HepG2 (cell line): ENCODE data around the gene SPACDR. TPM values are rescaled to one million over a fixed set of nuclear protein-coding genes. Genes with fewer than 3 reads are reported as not detected.

ENCODE experiments used
- CHD4 ChIP-seq: fragments of 200-600 bp; sonication (generic); IDR thresholded peaks from 2 replicates; pipeline ENCODE4 v1.7.0; 2017; ENCODE audit warnings: mild to moderate bottlenecking, low read length, borderline replicate concordance
- FIP1L1 ChIP-seq: fragments of 200-400 bp; formaldehyde crosslinking; IDR thresholded peaks from 2 replicates; pipeline ENCODE4 v1.6.1; 2018; ENCODE audit warnings: low read depth, mild to moderate bottlenecking, low read length, moderate library complexity, borderline replicate concordance; ENCODE audit not compliant: insufficient read depth
- KAT8 ChIP-seq: IDR thresholded peaks from 2 replicates; pipeline ENCODE4 v1.6.1; 2016; ENCODE audit warnings: missing genetic modification reagents, missing compliant biosample characterization
- NCOA1 ChIP-seq: sonication (generic); formaldehyde crosslinking; IDR thresholded peaks from 2 replicates; pipeline ENCODE4 v1.9.0; 2021; ENCODE audit warnings: missing genetic modification reagents
- NFE2 ChIP-seq: sonication (generic); formaldehyde crosslinking; IDR thresholded peaks from 2 replicates; pipeline ENCODE4 v1.4.0; 2020; ENCODE audit warnings: missing genetic modification reagents
- PRMT3 ChIP-seq: sonication (generic); formaldehyde crosslinking; IDR thresholded peaks from 2 replicates; pipeline ENCODE4 v1.8.1; 2022; ENCODE audit warnings: low read depth, mild to moderate bottlenecking, moderate library complexity, missing genetic modification reagents, borderline replicate concordance
- ZNF543 ChIP-seq: sonication (generic); formaldehyde crosslinking; IDR thresholded peaks from 2 replicates; pipeline ENCODE4 v1.4.0; 2020; ENCODE audit warnings: mild to moderate bottlenecking, missing genetic modification reagents
- ZNF619 ChIP-seq: sonication (generic); formaldehyde crosslinking; IDR thresholded peaks from 2 replicates; pipeline ENCODE4 v1.4.0; 2020; ENCODE audit warnings: mild to moderate bottlenecking, missing genetic modification reagents
- ZNF7 ChIP-seq: IDR thresholded peaks from 2 replicates; pipeline ENCODE4 v1.6.1; 2016; ENCODE audit warnings: missing biosample characterization, missing genetic modification reagents
- ZNF737 ChIP-seq: sonication (generic); formaldehyde crosslinking; IDR thresholded peaks from 2 replicates; pipeline ENCODE4 v1.5.0; 2020; ENCODE audit warnings: missing genetic modification reagents, mild to moderate bottlenecking, borderline replicate concordance
- ZNF761 ChIP-seq: sonication (generic); formaldehyde crosslinking; conservative IDR thresholded peaks from 2 replicates; pipeline ENCODE4 v1.4.0; 2020; ENCODE audit warnings: mild to moderate bottlenecking, missing genetic modification reagents
- ZNF782 ChIP-seq: sonication (generic); formaldehyde crosslinking; IDR thresholded peaks from 2 replicates; pipeline ENCODE4 v1.4.0; 2020; ENCODE audit warnings: missing genetic modification reagents, mild to moderate bottlenecking, borderline replicate concordance
- polyA plus RNA-seq, 8 experiments: library from polyadenylated mRNA; depleted of rRNA in 3 of 8; stranded (reverse) in 7 of 8; unstranded in 1 of 8; fragments of >200 nt; fragmentation: Illumina TruSeq in 4 of 8; extraction: Trizol in 4 of 8; gene quantifications; 2 replicates each; pipeline versions ENCODE4 v1.2.1 to v1.2.3, GENCODE V29; 2011 to 2016; ENCODE audit warnings: low read depth in 4 of 8, missing spikeins in 1 of 8, mixed read lengths in 1 of 8; ENCODE audit not compliant: insufficient read depth in 1 of 8
- total RNA-seq, 5 experiments: library from RNA; depleted of rRNA; stranded (reverse); fragments of >200 nt; fragmentation: Illumina TruSeq; extraction: Trizol; gene quantifications; 2 replicates each; pipeline ENCODE4 v1.2.3, GENCODE V29; 2016; ENCODE audit warnings: low read depth in 1 of 5
- TF ChIP-seq, protein P1 (sequence below): sonication (generic); formaldehyde crosslinking; conservative IDR thresholded peaks from 2 replicates; pipeline ENCODE4 v1.4.0; 2020; ENCODE audit warnings: missing genetic modification reagents
- TF ChIP-seq, protein P2 (sequence below): sonication (generic); formaldehyde crosslinking; conservative IDR thresholded peaks from 2 replicates; pipeline ENCODE4 v1.4.0; 2020; ENCODE audit warnings: mild to moderate bottlenecking, missing genetic modification reagents, moderate library complexity
- TF ChIP-seq, protein P3 (sequence below): sonication (generic); formaldehyde crosslinking; IDR thresholded peaks from one replicate; pipeline ENCODE4 v1.5.1; 2020; ENCODE audit warnings: mild to moderate bottlenecking, missing genetic modification reagents; ENCODE audit errors: not compliant biosample characterization

The SPACDR gene
- total and polyA plus RNA-seq, 2 of the 13 experiments (the other 11 are each of a cell fraction or from before 2014, with no cell fraction given) = 0.41 TPM; not detected in 1

DNA sequence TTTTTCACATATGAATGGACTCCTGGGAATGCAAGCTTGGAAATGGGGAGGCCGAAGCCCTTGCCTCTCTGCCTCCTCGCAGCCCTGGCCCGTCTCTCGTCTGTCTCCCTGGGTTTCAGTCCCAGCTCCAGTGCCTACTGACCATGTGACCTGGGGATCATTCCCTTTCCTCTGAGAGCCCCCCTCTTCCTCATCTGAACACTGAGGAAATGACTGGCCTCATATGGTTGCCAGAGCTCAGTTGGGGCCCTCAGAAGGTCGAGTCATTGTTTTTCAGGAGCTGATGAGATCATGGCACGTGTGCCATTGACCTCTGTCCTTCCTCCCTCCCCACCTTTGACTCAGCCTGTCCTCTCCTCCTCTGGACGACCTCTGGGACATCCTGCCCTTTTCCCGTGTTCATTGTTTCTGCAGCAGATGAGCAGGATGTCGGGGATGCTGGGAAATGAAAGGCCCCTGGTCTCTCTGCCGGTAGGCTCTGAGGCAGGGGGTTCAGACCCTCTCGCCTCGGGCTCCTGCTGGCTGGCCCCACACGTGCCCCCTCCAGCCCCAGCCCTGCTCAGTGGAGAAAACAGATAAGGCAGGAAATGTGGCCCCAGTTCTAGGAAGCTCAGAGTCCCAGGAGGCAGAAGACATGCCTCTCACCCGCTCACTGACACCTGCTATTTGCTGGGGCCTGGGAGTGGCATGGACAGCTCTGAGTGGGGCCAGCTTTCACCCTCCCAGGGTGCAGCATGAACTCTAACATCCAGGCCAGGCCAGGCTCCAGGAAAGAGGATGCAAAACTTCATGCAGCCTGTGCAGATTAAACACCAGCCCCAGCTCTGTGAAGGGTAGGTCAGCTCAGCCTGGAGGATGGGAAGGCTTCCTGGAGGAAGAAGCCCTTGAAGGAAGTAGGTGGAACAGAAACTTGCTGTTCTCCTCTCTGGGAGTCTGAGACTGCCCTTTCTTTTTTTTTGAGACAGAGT lies 19.5 kb downstream of the SPACDR start (continued):
- TF ChIP-seq NFE2 (CRISPR knock-in tag) (no peak), CHD4 (no peak), ZNF782 (CRISPR knock-in tag) (peak; percentile 57; the same call in 1 of the 2 replicates), KAT8 (CRISPR knock-in tag) (peak; percentile 66), NCOA1 (CRISPR knock-in tag) (no peak), ZNF7 (CRISPR knock-in tag) (no peak), FIP1L1 (no peak), ZNF543 (CRISPR knock-in tag) (0 out of 2 replicates have a peak, but pooled peaks have one; percentile 41), ZNF619 (CRISPR knock-in tag) (no peak), ZNF737 (CRISPR knock-in tag) (no peak), ZNF761 (CRISPR knock-in tag) (peak; percentile 67; the same call in 1 of the 2 replicates), PRMT3 (CRISPR knock-in tag) (0 out of 2 replicates have a peak, but pooled peaks have one; percentile 54)
- TF ChIP-seq, protein P1, sequence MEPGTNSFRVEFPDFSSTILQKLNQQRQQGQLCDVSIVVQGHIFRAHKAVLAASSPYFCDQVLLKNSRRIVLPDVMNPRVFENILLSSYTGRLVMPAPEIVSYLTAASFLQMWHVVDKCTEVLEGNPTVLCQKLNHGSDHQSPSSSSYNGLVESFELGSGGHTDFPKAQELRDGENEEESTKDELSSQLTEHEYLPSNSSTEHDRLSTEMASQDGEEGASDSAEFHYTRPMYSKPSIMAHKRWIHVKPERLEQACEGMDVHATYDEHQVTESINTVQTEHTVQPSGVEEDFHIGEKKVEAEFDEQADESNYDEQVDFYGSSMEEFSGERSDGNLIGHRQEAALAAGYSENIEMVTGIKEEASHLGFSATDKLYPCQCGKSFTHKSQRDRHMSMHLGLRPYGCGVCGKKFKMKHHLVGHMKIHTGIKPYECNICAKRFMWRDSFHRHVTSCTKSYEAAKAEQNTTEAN (CRISPR knock-in tag) = peak; percentile 10; the same call in 1 of the 2 replicates
- TF ChIP-seq, protein P2, sequence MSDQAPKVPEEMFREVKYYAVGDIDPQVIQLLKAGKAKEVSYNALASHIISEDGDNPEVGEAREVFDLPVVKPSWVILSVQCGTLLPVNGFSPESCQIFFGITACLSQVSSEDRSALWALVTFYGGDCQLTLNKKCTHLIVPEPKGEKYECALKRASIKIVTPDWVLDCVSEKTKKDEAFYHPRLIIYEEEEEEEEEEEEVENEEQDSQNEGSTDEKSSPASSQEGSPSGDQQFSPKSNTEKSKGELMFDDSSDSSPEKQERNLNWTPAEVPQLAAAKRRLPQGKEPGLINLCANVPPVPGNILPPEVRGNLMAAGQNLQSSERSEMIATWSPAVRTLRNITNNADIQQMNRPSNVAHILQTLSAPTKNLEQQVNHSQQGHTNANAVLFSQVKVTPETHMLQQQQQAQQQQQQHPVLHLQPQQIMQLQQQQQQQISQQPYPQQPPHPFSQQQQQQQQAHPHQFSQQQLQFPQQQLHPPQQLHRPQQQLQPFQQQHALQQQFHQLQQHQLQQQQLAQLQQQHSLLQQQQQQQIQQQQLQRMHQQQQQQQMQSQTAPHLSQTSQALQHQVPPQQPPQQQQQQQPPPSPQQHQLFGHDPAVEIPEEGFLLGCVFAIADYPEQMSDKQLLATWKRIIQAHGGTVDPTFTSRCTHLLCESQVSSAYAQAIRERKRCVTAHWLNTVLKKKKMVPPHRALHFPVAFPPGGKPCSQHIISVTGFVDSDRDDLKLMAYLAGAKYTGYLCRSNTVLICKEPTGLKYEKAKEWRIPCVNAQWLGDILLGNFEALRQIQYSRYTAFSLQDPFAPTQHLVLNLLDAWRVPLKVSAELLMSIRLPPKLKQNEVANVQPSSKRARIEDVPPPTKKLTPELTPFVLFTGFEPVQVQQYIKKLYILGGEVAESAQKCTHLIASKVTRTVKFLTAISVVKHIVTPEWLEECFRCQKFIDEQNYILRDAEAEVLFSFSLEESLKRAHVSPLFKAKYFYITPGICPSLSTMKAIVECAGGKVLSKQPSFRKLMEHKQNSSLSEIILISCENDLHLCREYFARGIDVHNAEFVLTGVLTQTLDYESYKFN (CRISPR knock-in tag) = peak; percentile 95
- TF ChIP-seq, protein P3, sequence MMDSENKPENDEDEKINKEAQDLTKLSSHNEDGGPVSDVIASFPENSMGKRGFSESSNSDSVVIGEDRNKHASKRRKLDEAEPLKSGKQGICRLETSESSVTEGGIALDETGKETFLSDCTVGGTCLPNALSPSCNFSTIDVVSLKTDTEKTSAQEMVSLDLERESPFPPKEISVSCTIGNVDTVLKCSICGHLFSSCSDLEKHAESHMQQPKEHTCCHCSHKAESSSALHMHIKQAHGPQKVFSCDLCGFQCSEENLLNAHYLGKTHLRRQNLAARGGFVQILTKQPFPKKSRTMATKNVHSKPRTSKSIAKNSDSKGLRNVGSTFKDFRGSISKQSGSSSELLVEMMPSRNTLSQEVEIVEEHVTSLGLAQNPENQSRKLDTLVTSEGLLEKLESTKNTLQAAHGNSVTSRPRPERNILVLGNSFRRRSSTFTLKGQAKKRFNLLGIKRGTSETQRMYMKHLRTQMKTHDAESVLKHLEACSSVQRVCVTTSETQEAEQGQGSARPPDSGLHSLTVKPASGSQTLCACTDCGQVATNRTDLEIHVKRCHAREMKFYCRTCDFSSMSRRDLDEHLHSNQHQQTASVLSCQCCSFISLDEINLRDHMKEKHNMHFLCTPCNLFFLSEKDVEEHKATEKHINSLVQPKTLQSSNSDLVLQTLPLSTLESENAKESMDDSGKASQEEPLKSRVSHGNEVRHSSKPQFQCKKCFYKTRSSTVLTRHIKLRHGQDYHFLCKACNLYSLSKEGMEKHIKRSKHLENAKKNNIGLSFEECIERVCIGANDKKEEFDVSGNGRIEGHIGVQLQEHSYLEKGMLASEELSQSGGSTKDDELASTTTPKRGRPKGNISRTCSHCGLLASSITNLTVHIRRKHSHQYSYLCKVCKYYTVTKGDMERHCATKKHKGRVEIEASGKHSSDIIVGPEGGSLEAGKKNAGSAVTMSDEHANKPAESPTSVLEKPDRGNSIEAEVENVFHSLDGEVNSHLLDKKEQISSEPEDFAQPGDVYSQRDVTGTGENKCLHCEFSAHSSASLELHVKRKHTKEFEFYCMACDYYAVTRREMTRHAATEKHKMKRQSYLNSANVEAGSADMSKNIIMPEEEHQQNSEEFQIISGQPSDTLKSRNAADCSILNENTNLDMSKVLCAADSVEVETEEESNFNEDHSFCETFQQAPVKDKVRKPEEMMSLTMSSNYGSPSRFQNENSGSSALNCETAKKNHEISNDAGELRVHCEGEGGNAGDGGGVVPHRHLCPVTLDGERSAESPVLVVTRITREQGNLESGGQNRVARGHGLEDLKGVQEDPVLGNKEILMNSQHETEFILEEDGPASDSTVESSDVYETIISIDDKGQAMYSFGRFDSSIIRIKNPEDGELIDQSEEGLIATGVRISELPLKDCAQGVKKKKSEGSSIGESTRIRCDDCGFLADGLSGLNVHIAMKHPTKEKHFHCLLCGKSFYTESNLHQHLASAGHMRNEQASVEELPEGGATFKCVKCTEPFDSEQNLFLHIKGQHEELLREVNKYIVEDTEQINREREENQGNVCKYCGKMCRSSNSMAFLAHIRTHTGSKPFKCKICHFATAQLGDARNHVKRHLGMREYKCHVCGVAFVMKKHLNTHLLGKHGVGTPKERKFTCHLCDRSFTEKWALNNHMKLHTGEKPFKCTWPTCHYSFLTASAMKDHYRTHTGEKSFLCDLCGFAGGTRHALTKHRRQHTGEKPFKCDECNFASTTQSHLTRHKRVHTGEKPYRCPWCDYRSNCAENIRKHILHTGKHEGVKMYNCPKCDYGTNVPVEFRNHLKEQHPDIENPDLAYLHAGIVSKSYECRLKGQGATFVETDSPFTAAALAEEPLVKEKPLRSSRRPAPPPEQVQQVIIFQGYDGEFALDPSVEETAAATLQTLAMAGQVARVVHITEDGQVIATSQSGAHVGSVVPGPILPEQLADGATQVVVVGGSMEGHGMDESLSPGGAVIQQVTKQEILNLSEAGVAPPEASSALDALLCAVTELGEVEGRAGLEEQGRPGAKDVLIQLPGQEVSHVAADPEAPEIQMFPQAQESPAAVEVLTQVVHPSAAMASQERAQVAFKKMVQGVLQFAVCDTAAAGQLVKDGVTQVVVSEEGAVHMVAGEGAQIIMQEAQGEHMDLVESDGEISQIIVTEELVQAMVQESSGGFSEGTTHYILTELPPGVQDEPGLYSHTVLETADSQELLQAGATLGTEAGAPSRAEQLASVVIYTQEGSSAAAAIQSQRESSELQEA (CRISPR knock-in tag) = no peak
